ENCODE data around the gene DNAJB7.

GRCh38 chr22:40817737-40818136 lies 44.2 kb downstream of the DNAJB7 start:
- TF ChIP-seq CTCF (IDR thresholded peaks at IDR 0.05; ENCODE audit: low read depth, low read length) (no peak), EZH2phosphoT487 (IDR thresholded peaks at IDR 0.05; ENCODE audit: low read depth) (no peak)

Data from OCI-LY3 (cell line).